GM12878 (cell line): ENCODE measurements around the gene NEU1. TPM values are rescaled to one million over a fixed set of nuclear protein-coding genes. Genes with fewer than 3 reads are reported as not detected.

Experiments
- CTCF ChIP-seq, 3 experiments: IDR thresholded peaks in 2 of 3; conservative IDR thresholded peaks in 1 of 3; 2 replicates each; pipeline ENCODE4 v1.5.1; 2011; ENCODE audit warnings: low read depth in 3 of 3, low read length in 3 of 3, mild to moderate bottlenecking in 3 of 3, control low read depth in 2 of 3, moderate library complexity in 2 of 3, inconsistent platforms in 1 of 3, mixed read lengths in 1 of 3; ENCODE audit not compliant: control insufficient read depth in 2 of 3, insufficient read depth in 1 of 3; ENCODE audit errors: extremely low read depth in 1 of 3
- EED ChIP-seq: sonication (generic); IDR thresholded peaks from 2 replicates; pipeline ENCODE4 v1.6.1; 2016; ENCODE audit warnings: antibody characterized with exemption, low read depth
- IKZF1 ChIP-seq: fragments of 450-650 bp; conservative IDR thresholded peaks from 2 replicates; pipeline ENCODE4 v1.6.1; 2017; ENCODE audit warnings: antibody characterized with exemption, mild to moderate bottlenecking
- IRF4 ChIP-seq: IDR thresholded peaks from 2 replicates; pipeline ENCODE4 v1.6.1; 2011; ENCODE audit warnings: low read depth, low read length
- LARP7 ChIP-seq: fragments of 450-650 bp; IDR thresholded peaks from 2 replicates; pipeline ENCODE4 v1.6.1; 2017; ENCODE audit warnings: mild to moderate bottlenecking
- MAX ChIP-seq: IDR thresholded peaks from 2 replicates; pipeline ENCODE4 v1.6.1; 2012; ENCODE audit warnings: low read depth, low read length, improper control_type of control experiment
- MEF2B ChIP-seq: fragments of 450-650 bp; IDR thresholded peaks from 2 replicates; pipeline ENCODE4 v1.6.1; 2018; ENCODE audit warnings: mild to moderate bottlenecking, moderate library complexity; ENCODE audit not compliant: partially characterized antibody, poor library complexity, severe bottlenecking
- NFYA ChIP-seq: IDR thresholded peaks from 2 replicates; pipeline ENCODE4 v1.6.1; 2011; ENCODE audit warnings: low read depth, mild to moderate bottlenecking, low read length, improper control_type of control experiment, borderline replicate concordance
- POLR2AphosphoS2 ChIP-seq: IDR thresholded peaks from 2 replicates; pipeline ENCODE4 v1.6.1; 2011; ENCODE audit warnings: low read depth, mild to moderate bottlenecking, low read length, improper control_type of control experiment, moderate library complexity
- POU2F2 ChIP-seq: IDR thresholded peaks from 3 replicates; pipeline ENCODE4 v1.6.1; 2011; ENCODE audit warnings: low read depth, mild to moderate bottlenecking, low read length, borderline replicate concordance
- RAD51 ChIP-seq: fragments of 450-650 bp; IDR thresholded peaks from 2 replicates; pipeline ENCODE4 v1.6.1; 2016; ENCODE audit warnings: moderate library complexity, mild to moderate bottlenecking, inconsistent platforms
- RELB ChIP-seq: fragments of 450-650 bp; IDR thresholded peaks from 2 replicates; pipeline ENCODE4 v1.6.1; 2017; ENCODE audit warnings: low read depth, mild to moderate bottlenecking, moderate library complexity
- SIX5 ChIP-seq: IDR thresholded peaks from 2 replicates; pipeline ENCODE4 v1.6.1; 2011; ENCODE audit warnings: mild to moderate bottlenecking, low read depth, low read length, moderate library complexity; ENCODE audit not compliant: severe bottlenecking
- SREBF2 ChIP-seq: IDR thresholded peaks from 2 replicates; pipeline ENCODE4 v1.6.1; 2012; ENCODE audit warnings: mild to moderate bottlenecking, low read length
- USF2 ChIP-seq: IDR thresholded peaks from 2 replicates; pipeline ENCODE4 v1.6.1; 2011; ENCODE audit warnings: low read depth, low read length, improper control_type of control experiment, borderline replicate concordance
- ZNF622 ChIP-seq: fragments of 450-650 bp; IDR thresholded peaks from 2 replicates; pipeline ENCODE4 v1.6.1; 2017; ENCODE audit warnings: mild to moderate bottlenecking, inconsistent platforms
- ZSCAN29 ChIP-seq: fragments of 450-650 bp; IDR thresholded peaks from 2 replicates; pipeline ENCODE4 v1.6.1; 2017; ENCODE audit warnings: mild to moderate bottlenecking, moderate library complexity
- polyA plus RNA-seq, 11 experiments: library from polyadenylated mRNA; depleted of rRNA in 4 of 11; unstranded in 6 of 11; stranded (reverse) in 5 of 11; fragments of >200 nt; fragmentation: Nextera tagmentation in 4 of 11; fragmentation: Illumina TruSeq in 1 of 11; extraction: Ambion mirVana in 4 of 11; extraction: Trizol in 1 of 11; gene quantifications; 1 replicate in 1 of 11; 2 replicates in 10 of 11; pipeline versions ENCODE4 v1.2.1 to v1.2.3, GENCODE V29; 2011 to 2016; ENCODE audit warnings: inconsistent platforms in 2 of 11, missing spikeins in 2 of 11, low read depth in 1 of 11
- total RNA-seq, 4 experiments: library from RNA; depleted of rRNA in 3 of 4; stranded (reverse); fragments of >200 nt in 3 of 4; fragmentation: Illumina TruSeq in 1 of 4; extraction: Trizol in 1 of 4; gene quantifications; 2 replicates each; pipeline versions ENCODE4 v1.2.1 to v1.2.3, GENCODE V29; 2013 to 2021
- TF ChIP-seq, protein P1 (sequence below): IDR thresholded peaks from 2 replicates; pipeline ENCODE4 v1.6.1; 2011; ENCODE audit warnings: low read depth, mild to moderate bottlenecking, low read length, moderate library complexity, borderline replicate concordance; ENCODE audit errors: extremely low read depth

NEU1 gene
- total and polyA plus RNA-seq, 10 of the 15 experiments (the other 5 are each of a cell fraction or from before 2014, with no cell fraction given) = 7.2 to 26.9 (median 21.6) TPM

GRCh38 chr6:31897612-31898382 lies 35.2 kb upstream of the NEU1 start, which contains the start of gene EHMT2 (continued):
- TF ChIP-seq IRF4 (0 out of 2 replicates have a peak, but pooled peaks have one; percentile 14), RAD51 (peak; percentile 76), NFYA (no peak), MAX (peak; percentile 75), IKZF1 (peak; percentile 63), POU2F2 (0 out of 3 replicates have a peak, but pooled peaks have one; percentile 7), EED (0 out of 2 replicates have a peak, but pooled peaks have one; percentile 18), CTCF (IDR thresholded peaks at IDR 0.05 in 2 of 3, conservative IDR thresholded peaks at IDR 0.05 in 1 of 3; ENCODE audit: control insufficient read depth in 2 of 3, extremely low read depth in 1 of 3, insufficient read depth in 1 of 3, low read depth in 3 of 3, low read length in 3 of 3) (no peak), USF2 (peak; percentile 83), LARP7 (peak; percentile 35; the same call in 1 of the 2 replicates), ZNF622 (no peak), RELB (peak; percentile 62), ZSCAN29 (no peak), POLR2AphosphoS2 (0 out of 2 replicates have a peak, but pooled peaks have one; percentile 23), MEF2B (peak; percentile 52), SIX5 (peak; percentile 29), SREBF2 (no peak)
- TF ChIP-seq, protein P1, sequence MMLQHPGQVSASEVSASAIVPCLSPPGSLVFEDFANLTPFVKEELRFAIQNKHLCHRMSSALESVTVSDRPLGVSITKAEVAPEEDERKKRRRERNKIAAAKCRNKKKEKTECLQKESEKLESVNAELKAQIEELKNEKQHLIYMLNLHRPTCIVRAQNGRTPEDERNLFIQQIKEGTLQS = peak; percentile 82; the same call in 1 of the 2 replicates
- TF ChIP-seq, all 136 proteins: peak for 28
